Parathyroid adenoma (tissue), 2 donors: Measurements from ENCODE around the gene CBLN1.

Experiments
- H2AFZ ChIP-seq: fragments of 300-600 bp; sonication (generic); one replicate; pipeline ENCODE4 v1.7.0; 2017; ENCODE audit warnings: antibody characterized with exemption, mild to moderate bottlenecking
- H3K27ac ChIP-seq: fragments of 300-600 bp; sonication (generic); one replicate; pipeline ENCODE4 v1.7.0; 2017
- H3K27me3 ChIP-seq: fragments of 300-600 bp; sonication (generic); one replicate; pipeline ENCODE4 v1.7.0; 2017; ENCODE audit warnings: low read length; ENCODE audit not compliant: control insufficient read depth, insufficient read depth
- H3K36me3 ChIP-seq: fragments of 300-600 bp; sonication (generic); one replicate; pipeline ENCODE4 v1.7.0; 2017; ENCODE audit warnings: low read length; ENCODE audit not compliant: control insufficient read depth, insufficient read depth
- H3K4me1 ChIP-seq: fragments of 300-600 bp; sonication (generic); one replicate; pipeline ENCODE4 v1.7.0; 2017; ENCODE audit warnings: control low read depth
- H3K4me2 ChIP-seq: fragments of 300-600 bp; sonication (generic); one replicate; pipeline ENCODE4 v1.7.0; 2017; ENCODE audit warnings: low read length
- H3K4me3 ChIP-seq: fragments of 300-600 bp; sonication (generic); one replicate; pipeline ENCODE4 v1.7.0; 2017; ENCODE audit warnings: low read depth, low read length
- H3K79me2 ChIP-seq: fragments of 300-600 bp; sonication (generic); one replicate; pipeline ENCODE4 v1.7.0; 2017; ENCODE audit warnings: control low read depth
- H3K9ac ChIP-seq: fragments of 300-600 bp; sonication (generic); one replicate; pipeline ENCODE4 v1.7.0; 2017; ENCODE audit warnings: mild to moderate bottlenecking
- H3K9me3 ChIP-seq: fragments of 300-600 bp; sonication (generic); one replicate; pipeline ENCODE4 v1.7.0; 2017; ENCODE audit warnings: low read length; ENCODE audit not compliant: control insufficient read depth
- CTCF ChIP-seq: fragments of 300-600 bp; sonication (generic); IDR thresholded peaks from one replicate; pipeline ENCODE4 v1.7.0; 2017; ENCODE audit warnings: antibody characterized with exemption, mild to moderate bottlenecking
- donor health status: primary hyperparathyroidism.

The CBLN1 gene

GRCh38 chr16:49261930-49262329 is 19.7 kb downstream of the CBLN1 start:
- H3K4me3 ChIP-seq, result no peak overlapping the region
- no peak overlapping the region for H3K4me2 ChIP-seq
- H2AFZ ChIP-seq, result no peak overlapping the region
- H3K9me3 ChIP-seq, result no peaks in the 10 kb centered on the region
- no peaks in the 10 kb centered on the region for H3K27me3 ChIP-seq
- H3K36me3 ChIP-seq, result no peaks in the 10 kb centered on the region
- TF ChIP-seq CTCF, result no peak
- H3K79me2 ChIP-seq, result no peaks in the 10 kb centered on the region
- H3K9ac ChIP-seq, result no peak overlapping the region
- H3K4me1 ChIP-seq, result no peaks in the 10 kb centered on the region
- H3K27ac ChIP-seq, result no peak overlapping the region

- H3K4me3 ChIP-seq, result no peak overlapping the region
- H3K27ac ChIP-seq, result no peak overlapping the region
- no peak for TF ChIP-seq CTCF
- no peaks in the 10 kb centered on the region for H3K36me3 ChIP-seq
- H3K9me3 ChIP-seq, result no peaks in the 10 kb centered on the region
- no peaks in the 10 kb centered on the region for H3K79me2 ChIP-seq
- H3K9ac ChIP-seq, result no peak overlapping the region
- no peak overlapping the region for H2AFZ ChIP-seq
- H3K4me2 ChIP-seq, result no peak overlapping the region
- H3K27me3 ChIP-seq, result no peaks in the 10 kb centered on the region
- H3K4me1 ChIP-seq, result no peaks in the 10 kb centered on the region
Observed at GRCh38 chr16:49260956-49261530, 20.6 kb downstream of the CBLN1 start.

GRCh38 chr16:49260253-49260652 is 21.4 kb downstream of the CBLN1 start:
- Histone ChIP-seq H3K79me2 (no peaks in the 10 kb centered on the region), H3K4me1 (no peaks in the 10 kb centered on the region), H3K9me3 (no peaks in the 10 kb centered on the region), H3K9ac (no peak overlapping the region), H2AFZ (no peak overlapping the region), H3K27ac (no peak overlapping the region), H3K27me3 (no peaks in the 10 kb centered on the region), H3K4me3 (no peak overlapping the region), H3K36me3 (no peaks in the 10 kb centered on the region), H3K4me2 (no peak overlapping the region)
- TF ChIP-seq CTCF, result no peak

- Histone ChIP-seq H3K4me1 (no peaks in the 10 kb centered on the region), H3K4me2 (no peak overlapping the region), H3K9ac (no peak overlapping the region), H3K36me3 (no peaks in the 10 kb centered on the region), H3K4me3 (no peak overlapping the region), H3K27me3 (no peaks in the 10 kb centered on the region), H3K27ac (no peak overlapping the region), H3K9me3 (no peaks in the 10 kb centered on the region), H3K79me2 (no peaks in the 10 kb centered on the region), H2AFZ (no peak overlapping the region)
- TF ChIP-seq CTCF, result no peak
Observed at GRCh38 chr16:49259330-49259729, 22.3 kb downstream of the CBLN1 start.

GRCh38 chr16:49250689-49251088 is 30.9 kb downstream of the CBLN1 start:
- Histone ChIP-seq H3K27me3 (no peaks in the 10 kb centered on the region), H2AFZ (no peak overlapping the region)

More at GRCh38 chr16:49250689-49251088, 30.9 kb downstream of the CBLN1 start:
- Histone ChIP-seq H3K4me1 (no peaks in the 10 kb centered on the region), H3K4me3 (no peak overlapping the region), H3K9me3 (no peaks in the 10 kb centered on the region), H3K79me2 (no peaks in the 10 kb centered on the region), H3K27ac (no peak overlapping the region), H3K36me3 (no peaks in the 10 kb centered on the region), H3K4me2 (no peak overlapping the region), H3K9ac (no peak overlapping the region)
- TF ChIP-seq CTCF, result no peak
